ENCODE measurements around the gene NGRN. TPM values are rescaled to one million over a fixed set of nuclear protein-coding genes. Genes with fewer than 3 reads are reported as not detected.

Gene NGRN
- polyA plus RNA-seq, 1 donor = 76.1 TPM

GRCh38 chr15:90225504-90226234, 39.8 kb upstream of the NGRN start:
- H3K4me1 ChIP-seq (ENCODE audit: control insufficient read depth, insufficient read depth, low read length) = peaks cover 6% of the 10 kb centered on the region
- H3K4me3 ChIP-seq (ENCODE audit: low read length) = no peak overlapping the region
- H3K36me3 ChIP-seq (ENCODE audit: control insufficient read depth, insufficient read depth, low read length) = peaks cover 90% of the 10 kb centered on the region
- no peak overlapping the region for H3K27ac ChIP-seq (ENCODE audit: low read length)
- no peaks in the 10 kb centered on the region for H3K9me3 ChIP-seq (ENCODE audit: control insufficient read depth, low read depth, low read length)
- WGBS (ENCODE audit: insufficient coverage, low lambda C conversion rate) = 83% methylated on average over 2 of the region's 18 CpGs
- no peaks in the 10 kb centered on the region for H3K27me3 ChIP-seq (ENCODE audit: control insufficient read depth, insufficient read depth, low read length)
- no peak for DNase-seq

- Histone ChIP-seq H3K4me1 (ENCODE audit: control insufficient read depth, insufficient read depth, low read length) (peaks cover 18% of the 10 kb centered on the region), H3K9me3 (ENCODE audit: control insufficient read depth, low read depth, low read length) (no peaks in the 10 kb centered on the region), H3K4me3 (ENCODE audit: low read length) (no peak overlapping the region), H3K36me3 (ENCODE audit: control insufficient read depth, insufficient read depth, low read length) (peaks cover 94% of the 10 kb centered on the region), H3K27me3 (ENCODE audit: control insufficient read depth, insufficient read depth, low read length) (no peaks in the 10 kb centered on the region), H3K27ac (ENCODE audit: low read length) (no peak overlapping the region)
- no peak for DNase-seq
- WGBS (ENCODE audit: insufficient coverage, low lambda C conversion rate) = 100% methylated on average over 4 of the region's 7 CpGs
Measured at GRCh38 chr15:90227336-90227735, 38.1 kb upstream of the NGRN start.

- Histone ChIP-seq H3K9me3 (ENCODE audit: control insufficient read depth, low read depth, low read length) (no peaks in the 10 kb centered on the region), H3K27me3 (ENCODE audit: control insufficient read depth, insufficient read depth, low read length) (no peaks in the 10 kb centered on the region), H3K27ac (ENCODE audit: low read length) (no peak overlapping the region), H3K4me3 (ENCODE audit: low read length) (no peak overlapping the region), H3K4me1 (ENCODE audit: control insufficient read depth, insufficient read depth, low read length) (peaks cover 25% of the 10 kb centered on the region), H3K36me3 (ENCODE audit: control insufficient read depth, insufficient read depth, low read length) (peaks cover 87% of the 10 kb centered on the region)
- no peak for DNase-seq
- no CpG with 5 or more reads among the region's 38 CpGs for WGBS (ENCODE audit: insufficient coverage, low lambda C conversion rate)
Measured at GRCh38 chr15:90227816-90228772, 37.4 kb upstream of the NGRN start.

DNA sequence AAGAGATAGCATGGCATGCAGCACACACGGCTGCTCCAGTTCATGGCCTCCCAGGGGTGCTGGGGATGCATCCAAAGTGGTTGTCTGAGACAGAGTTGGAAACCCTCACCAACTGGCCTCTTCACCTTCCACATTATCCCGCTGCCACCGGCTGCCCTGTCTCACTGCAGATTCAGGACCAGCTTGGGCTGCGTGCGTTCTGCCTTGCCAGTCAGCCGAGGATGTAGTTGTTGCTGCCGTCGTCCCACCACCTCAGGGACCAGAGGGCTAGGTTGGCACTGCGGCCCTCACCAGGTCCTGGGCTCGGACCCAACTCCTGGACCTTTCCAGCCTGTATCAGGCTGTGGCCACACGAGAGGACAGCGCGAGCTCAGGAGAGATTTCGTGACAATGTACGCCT, 36.5 kb upstream of the NGRN start:
- Histone ChIP-seq H3K27me3 (ENCODE audit: control insufficient read depth, insufficient read depth, low read length) (no peaks in the 10 kb centered on the region), H3K36me3 (ENCODE audit: control insufficient read depth, insufficient read depth, low read length) (peaks cover 78% of the 10 kb centered on the region), H3K4me1 (ENCODE audit: control insufficient read depth, insufficient read depth, low read length) (peaks cover 25% of the 10 kb centered on the region), H3K27ac (ENCODE audit: low read length) (no peak overlapping the region), H3K9me3 (ENCODE audit: control insufficient read depth, low read depth, low read length) (no peaks in the 10 kb centered on the region), H3K4me3 (ENCODE audit: low read length) (no peak overlapping the region)
- no peak for DNase-seq
- no CpG with 5 or more reads among the region's 15 CpGs for WGBS (ENCODE audit: insufficient coverage, low lambda C conversion rate)

DNA sequence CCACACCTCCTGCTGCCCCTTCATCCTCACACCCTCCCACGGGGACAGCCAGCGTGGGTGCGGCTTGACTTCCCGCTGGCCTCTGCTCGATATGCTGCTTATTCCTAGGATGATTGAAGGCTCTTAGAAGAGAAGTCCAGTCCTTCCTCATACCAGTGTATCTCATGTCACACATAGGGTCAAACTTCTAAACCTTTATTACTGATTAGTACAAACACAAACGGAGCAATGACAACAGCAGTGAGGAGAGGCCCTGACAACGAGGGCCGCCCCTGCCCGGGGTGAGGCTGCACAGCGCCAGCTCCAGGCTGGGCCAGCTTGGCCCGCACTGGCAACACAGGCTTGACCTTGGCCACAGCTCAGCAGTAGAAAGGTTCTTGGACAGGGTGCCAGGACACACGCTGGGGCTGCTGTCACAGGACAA, 35.4 kb upstream of the NGRN start:
- peaks cover 31% of the 10 kb centered on the region for H3K4me1 ChIP-seq (ENCODE audit: control insufficient read depth, insufficient read depth, low read length)
- peak; percentile 56 to 74 for DNase-seq

DNA sequence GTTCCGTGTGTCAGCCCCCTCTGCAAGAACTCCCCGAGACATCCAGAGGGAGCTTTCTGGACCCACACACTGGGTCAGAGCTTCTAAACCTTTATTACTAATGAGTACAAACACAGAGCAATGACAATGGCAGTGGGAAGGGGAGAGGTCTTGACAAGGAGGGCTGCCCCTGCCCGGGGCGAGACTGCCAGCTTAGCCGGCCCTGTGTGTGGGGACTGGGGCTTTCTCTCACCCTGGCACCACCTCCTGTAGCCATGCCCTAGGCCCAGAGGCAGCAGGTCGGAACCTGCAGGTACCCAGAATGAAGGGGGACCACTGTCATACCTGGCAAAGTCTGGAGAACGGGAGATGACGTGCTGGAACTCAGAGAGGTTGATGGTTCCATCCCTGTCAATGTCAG, 34.9 kb upstream of the NGRN start:
- no peaks in the 10 kb centered on the region for H3K9me3 ChIP-seq (ENCODE audit: control insufficient read depth, low read depth, low read length)
- peaks cover 62% of the 10 kb centered on the region for H3K36me3 ChIP-seq (ENCODE audit: control insufficient read depth, insufficient read depth, low read length)
- H3K27ac ChIP-seq (ENCODE audit: low read length) = peak overlapping the region; percentile 54
- WGBS (ENCODE audit: insufficient coverage, low lambda C conversion rate) = no CpG with 5 or more reads among the region's 8 CpGs
- no peaks in the 10 kb centered on the region for H3K27me3 ChIP-seq (ENCODE audit: control insufficient read depth, insufficient read depth, low read length)
- H3K4me3 ChIP-seq (ENCODE audit: low read length) = no peak overlapping the region
- no peak for DNase-seq
- H3K4me1 ChIP-seq (ENCODE audit: control insufficient read depth, insufficient read depth, low read length) = peaks cover 31% of the 10 kb centered on the region

More for the DNA sequence above, 35.4 kb upstream of the NGRN start:
- no CpG with 5 or more reads among the region's 12 CpGs for WGBS (ENCODE audit: insufficient coverage, low lambda C conversion rate)
- no peak overlapping the region for H3K4me3 ChIP-seq (ENCODE audit: low read length)
- no peaks in the 10 kb centered on the region for H3K9me3 ChIP-seq (ENCODE audit: control insufficient read depth, low read depth, low read length)
- H3K27me3 ChIP-seq (ENCODE audit: control insufficient read depth, insufficient read depth, low read length) = no peaks in the 10 kb centered on the region
- peaks cover 67% of the 10 kb centered on the region for H3K36me3 ChIP-seq (ENCODE audit: control insufficient read depth, insufficient read depth, low read length)
- H3K27ac ChIP-seq (ENCODE audit: low read length) = peak overlapping the region; percentile 54

DNA sequence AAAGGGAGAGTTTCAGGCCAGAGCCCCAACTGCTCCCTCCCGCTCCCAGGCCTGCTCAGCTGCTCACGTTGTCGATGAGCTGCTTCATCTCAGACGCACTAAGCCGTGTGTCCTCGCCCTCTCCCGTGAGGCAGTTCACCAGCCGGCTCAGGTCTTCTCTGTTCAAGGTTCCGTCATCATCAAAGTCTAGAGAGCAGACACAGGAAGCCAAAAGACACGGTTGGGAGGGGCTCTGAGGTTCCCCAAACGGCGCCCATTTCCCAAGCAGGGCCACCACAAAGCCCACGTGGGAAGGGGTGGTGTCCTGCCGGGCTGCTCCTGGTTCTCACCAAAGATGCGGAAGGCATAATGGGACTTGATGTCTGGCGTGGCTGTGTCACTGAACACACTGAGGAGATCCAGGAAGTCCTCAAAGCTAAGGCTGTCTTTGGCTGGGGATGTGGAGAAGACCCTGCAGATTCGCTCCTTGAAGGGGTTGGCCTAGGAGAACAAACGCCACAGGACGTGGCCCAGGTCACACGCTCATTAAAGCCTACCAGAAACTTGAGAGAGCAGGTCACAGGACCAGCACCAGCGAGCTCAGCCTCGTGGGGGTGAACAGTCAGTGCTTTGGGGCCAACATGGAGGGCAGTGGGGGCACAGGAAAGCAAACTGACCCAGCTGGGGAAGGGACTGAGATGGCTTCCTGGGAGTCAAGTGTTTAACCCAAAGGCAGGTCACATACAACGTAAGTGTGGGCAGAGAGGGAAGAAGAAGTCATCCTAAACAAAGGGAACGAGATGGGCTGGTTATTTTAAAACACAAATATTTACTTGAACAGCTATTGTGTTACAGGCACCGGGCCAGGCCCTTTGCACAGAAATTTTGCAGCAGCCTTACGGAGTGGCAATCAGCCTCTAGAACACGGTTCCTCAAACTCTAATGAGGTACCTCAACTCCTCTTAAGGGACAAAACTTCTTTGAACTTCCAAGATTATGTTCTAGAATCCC, 34.1 kb upstream of the NGRN start:
- no peaks in the 10 kb centered on the region for H3K27me3 ChIP-seq (ENCODE audit: control insufficient read depth, insufficient read depth, low read length)
- peaks cover 31% of the 10 kb centered on the region for H3K4me1 ChIP-seq (ENCODE audit: control insufficient read depth, insufficient read depth, low read length)
- H3K9me3 ChIP-seq (ENCODE audit: control insufficient read depth, low read depth, low read length) = no peaks in the 10 kb centered on the region
- peak in 1 of 2 donors; percentile 26 for DNase-seq
- 80% methylated on average over 1 of the region's 27 CpGs for WGBS (ENCODE audit: insufficient coverage, low lambda C conversion rate)
- H3K27ac ChIP-seq (ENCODE audit: low read length) = no peak overlapping the region
- H3K36me3 ChIP-seq (ENCODE audit: control insufficient read depth, insufficient read depth, low read length) = peaks cover 56% of the 10 kb centered on the region
- H3K4me3 ChIP-seq (ENCODE audit: low read length) = no peak overlapping the region

DNA sequence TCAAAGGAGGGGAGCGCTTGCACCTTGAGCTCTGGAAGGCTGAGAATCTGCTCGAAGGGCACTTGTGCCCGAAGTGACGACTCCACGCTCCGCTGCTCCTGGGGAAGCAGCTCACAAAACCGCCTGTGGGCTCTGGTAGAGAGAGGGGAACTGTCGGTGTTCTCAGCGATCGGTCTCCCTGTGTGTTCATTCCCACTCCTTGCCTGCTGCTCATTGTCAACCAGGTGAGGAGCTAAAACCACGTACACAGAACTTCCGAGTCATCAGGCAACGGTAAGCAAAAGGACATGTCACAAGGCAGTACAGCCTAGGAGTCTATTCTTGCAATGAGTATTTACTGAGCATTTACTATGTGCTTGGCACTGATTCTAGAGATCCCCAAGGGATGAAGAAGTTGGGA, 33.3 kb upstream of the NGRN start:
- WGBS (ENCODE audit: insufficient coverage, low lambda C conversion rate) = no CpG with 5 or more reads among the region's 13 CpGs
- Histone ChIP-seq H3K4me3 (ENCODE audit: low read length) (peak overlapping the region; percentile 82), H3K27ac (ENCODE audit: low read length) (peak overlapping the region; percentile 97), H3K9me3 (ENCODE audit: control insufficient read depth, low read depth, low read length) (no peaks in the 10 kb centered on the region), H3K4me1 (ENCODE audit: control insufficient read depth, insufficient read depth, low read length) (peaks cover 31% of the 10 kb centered on the region), H3K27me3 (ENCODE audit: control insufficient read depth, insufficient read depth, low read length) (no peaks in the 10 kb centered on the region), H3K36me3 (ENCODE audit: control insufficient read depth, insufficient read depth, low read length) (peaks cover 52% of the 10 kb centered on the region)
- DNase-seq = no peak

DNA sequence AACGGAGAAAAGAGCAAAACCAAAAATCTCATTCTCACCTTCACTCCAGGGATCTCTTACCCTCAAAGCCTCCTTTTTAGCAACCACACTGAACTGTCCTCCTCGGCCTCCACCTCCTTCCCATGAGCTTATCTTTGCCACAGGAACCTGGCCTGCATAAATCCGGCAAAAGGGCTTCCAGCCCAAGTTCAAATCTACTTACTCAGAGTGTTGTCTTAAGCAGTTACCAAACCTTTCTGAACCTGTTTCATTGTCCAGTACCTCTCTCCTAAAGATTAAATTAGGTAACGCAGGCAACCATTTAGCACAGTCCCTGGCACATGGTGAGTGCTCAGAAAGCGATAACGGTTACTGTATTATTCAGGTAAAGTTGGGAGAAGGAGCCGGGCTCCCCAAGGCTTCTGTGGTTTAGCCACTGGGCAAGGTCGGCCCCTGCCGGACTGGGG, 32.5 kb upstream of the NGRN start:
- Histone ChIP-seq H3K27me3 (ENCODE audit: control insufficient read depth, insufficient read depth, low read length) (no peaks in the 10 kb centered on the region), H3K36me3 (ENCODE audit: control insufficient read depth, insufficient read depth, low read length) (peaks cover 44% of the 10 kb centered on the region), H3K27ac (ENCODE audit: low read length) (peak overlapping the region; percentile 97), H3K4me3 (ENCODE audit: low read length) (peak overlapping the region; percentile 82), H3K4me1 (ENCODE audit: control insufficient read depth, insufficient read depth, low read length) (peaks cover 31% of the 10 kb centered on the region), H3K9me3 (ENCODE audit: control insufficient read depth, low read depth, low read length) (no peaks in the 10 kb centered on the region)
- 40% methylated on average over 2 of the region's 9 CpGs for WGBS (ENCODE audit: insufficient coverage, low lambda C conversion rate)
- DNase-seq = no peak
